NOMO-1 treated with dmso at 0.1 percent for 144 hours (cell line): Measurements from ENCODE around the gene TPCN1.

ENCODE experiments used
- DNase-seq: peaks from one replicate; lab custom pipeline; 2025; ENCODE audit not compliant: unreplicated experiment; lab: John Stamatoyannopoulos, UW

TPCN1 gene

GRCh38 chr12:113222730-113223531 lies 1.7 kb downstream of the TPCN1 start:
- DNase-seq: no peak

GRCh38 chr12:113224955-113225354 lies 3.7 kb downstream of the TPCN1 start:
- DNase-seq: no peak

- no peak for DNase-seq
Observed at GRCh38 chr12:113226696-113227568, 5.7 kb downstream of the TPCN1 start.

GRCh38 chr12:113227686-113228391 lies 6.6 kb downstream of the TPCN1 start:
- DNase-seq: no peak

GRCh38 chr12:113228394-113229028 lies 7.2 kb downstream of the TPCN1 start:
- no peak for DNase-seq

- DNase-seq: no peak
Observed at GRCh38 chr12:113230315-113231234, 9.3 kb downstream of the TPCN1 start.

GRCh38 chr12:113231235-113232088 lies 10.2 kb downstream of the TPCN1 start:
- DNase-seq: no peak

- DNase-seq: no peak
Observed at GRCh38 chr12:113232089-113232839, 11.0 kb downstream of the TPCN1 start.

- DNase-seq: peak; percentile 91
Observed at GRCh38 chr12:113232840-113233585, 11.7 kb downstream of the TPCN1 start.

GRCh38 chr12:113233967-113234366 lies 12.7 kb downstream of the TPCN1 start:
- DNase-seq: no peak

GRCh38 chr12:113234483-113234882 lies 13.2 kb downstream of the TPCN1 start:
- DNase-seq: no peak

GRCh38 chr12:113235976-113236375 lies 14.7 kb downstream of the TPCN1 start:
- no peak for DNase-seq

GRCh38 chr12:113236539-113237399 lies 15.5 kb downstream of the TPCN1 start:
- DNase-seq: no peak

- no peak for DNase-seq
Observed at GRCh38 chr12:113237748-113238147, 16.5 kb downstream of the TPCN1 start.

- no peak for DNase-seq
Observed at GRCh38 chr12:113238309-113238708, 17.0 kb downstream of the TPCN1 start.

GRCh38 chr12:113239288-113239771 lies 18.1 kb downstream of the TPCN1 start:
- no peak for DNase-seq
